Adrenal gland (tissue), 12 donors: ENCODE data around the gene LIPG. TPM values are rescaled to one million over a fixed set of nuclear protein-coding genes. Genes with fewer than 3 reads are reported as not detected.

Experiments used
- DNase-seq, 7 donors: peaks; one replicate each; pipeline ENCODE4 v3.0.0-alpha.2; 2019 to 2020
- H3K27ac ChIP-seq, 5 donors: fragments of 200-600 bp; sonication (generic) in 4 of 5; 1 replicate in 3 of 5; 2 replicates in 2 of 5; pipeline versions ENCODE4 v1.5.1 to v1.8.0; 2016 to 2020; ENCODE audit warnings: mild to moderate bottlenecking in 1 of 5
- H3K27me3 ChIP-seq: fragments of 200-600 bp; 2 replicates; pipeline ENCODE4 v1.8.0; 2021
- H3K36me3 ChIP-seq, 2 donors: fragments of 200-600 bp; replicated peaks in 1 of 2; 1 replicate in 1 of 2; 2 replicates in 1 of 2; pipeline versions ENCODE4 v1.5.1 to v1.8.0; 2018 to 2022
- H3K4me1 ChIP-seq, 2 donors: fragments of 200-600 bp; replicated peaks in 1 of 2; 1 replicate in 1 of 2; 2 replicates in 1 of 2; pipeline versions ENCODE4 v1.5.1 to v1.8.0; 2018 to 2021
- H3K4me3 ChIP-seq, 4 donors: fragments of 200-600 bp; sonication (generic) in 3 of 4; one replicate each; pipeline ENCODE4 v1.5.1; 2016 to 2018
- H3K9me3 ChIP-seq, 3 donors: fragments of 200-600 bp; sonication (generic) in 1 of 3; replicated peaks in 1 of 3; 1 replicate in 2 of 3; 2 replicates in 1 of 3; pipeline versions ENCODE4 v1.5.1 to v1.8.0; 2016 to 2021
- POLR2A ChIP-seq, 2 donors: fragments of 450-650 bp; IDR thresholded peaks; one replicate each; pipeline ENCODE4 v1.6.1; 2017; ENCODE audit warnings: antibody characterized with exemption in 2 of 2, mild to moderate bottlenecking in 2 of 2, moderate library complexity in 1 of 2
- WGBS, 4 donors: extraction: QIAGEN DNeasy Blood & Tissue Kit in 2 of 4; methylation state at CpG; one replicate each; pipeline versions ENCODE4 v1.1.5 to v1.1.7; 2013 to 2017; 5-methylcytosine and 5-hydroxymethylcytosine counted together
- intact Hi-C, 2 donors: fragments of 100-400 bp; cut with DNase I; formaldehyde crosslinking; loops; one replicate each; pipeline versions ENCODE4 v1.14.1 to v1.15.0; 2022 to 2023
- polyA plus RNA-seq, 3 donors: library from polyadenylated mRNA; stranded (reverse); fragments of 200-250 nt in 2 of 3; fragments of 350-450 nt in 1 of 3; fragmentation: Illumina TruSeq in 1 of 3; extraction: RNeasy Lipid Tissue Mini Kit (QIAGEN cat#74804) in 1 of 3; gene quantifications; one replicate each; pipeline ENCODE4 v1.2.3, GENCODE V29; 2013 to 2014
- total RNA-seq, 9 donors: library from RNA; depleted of rRNA in 4 of 9; stranded (reverse); fragments of >200 nt in 4 of 9; fragments of 120-200 nt in 1 of 9; fragmentation: NEBNext Ultra II Directional in 1 of 9; extraction: Animal tissue kit (Norgen Biotek cat#: 25700) in 1 of 9; gene quantifications; one replicate each; pipeline versions ENCODE4 v1.1.0 to v1.2.4, GENCODE V29; 2013 to 2023
- TF ChIP-seq, protein P1 (sequence below), 6 experiments: fragments of 450-650 bp in 4 of 6; fragments of 200-600 bp in 2 of 6; sonication (generic) in 1 of 6; IDR thresholded peaks; 1 replicate in 5 of 6; 2 replicates in 1 of 6; pipeline versions ENCODE4 v1.5.1 to v1.8.0; 2016 to 2021; ENCODE audit warnings: antibody characterized with exemption in 6 of 6, mild to moderate bottlenecking in 2 of 6, moderate library complexity in 1 of 6
- donor health status: healthy with polysubstance abuse.
- donor health status: Bipolar disorder and iron deficiency.
- donor health status: DM: yes; HTN: yes; CAD: no.
- donor health status: DM: no; HTN: no; CAD: no.
- donor health status: DM: no; HTN: no; CAD: no.
- donor health status: DM: yes; HTN: yes; CAD: no.

LIPG gene
- total and polyA plus RNA-seq, 12 donors = 0.16 to 2.8 (median 0.44) TPM; not detected in 1

DNA sequence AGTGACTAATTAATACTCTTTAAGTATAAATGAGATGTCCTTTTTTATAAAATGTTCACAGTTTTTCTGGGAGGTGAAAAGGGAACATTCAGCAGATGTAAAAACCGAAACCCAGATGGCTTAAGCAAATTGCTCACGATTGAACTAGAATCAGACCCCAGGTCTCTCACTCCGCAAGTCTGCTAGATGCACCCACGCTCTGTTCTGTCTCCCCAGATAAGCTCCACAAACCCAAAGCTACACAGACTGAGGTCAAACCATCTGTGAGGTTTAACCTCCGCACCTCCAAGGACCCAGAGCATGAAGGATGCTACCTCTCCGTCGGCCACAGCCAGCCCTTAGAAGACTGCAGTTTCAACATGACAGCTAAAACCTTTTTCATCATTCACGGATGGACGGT, 3.2 kb downstream of the LIPG start:
- Histone ChIP-seq H3K4me1 (peaks cover 0 to 19% of the 10 kb centered on the region in 2 donors), H3K27ac (no peak overlapping the region), H3K9me3 (no peaks in the 10 kb centered on the region), H3K36me3 (no peaks in the 10 kb centered on the region), H3K27me3 (peaks cover 26% of the 10 kb centered on the region), H3K4me3 (no peak overlapping the region)
- no peak for DNase-seq
- WGBS, 4 donors = 59 to 79% (median 67%) methylated on average over 9 of the region's 9 CpGs
- no peak for TF ChIP-seq POLR2A (IDR thresholded peaks at IDR 0.05)
- TF ChIP-seq, protein P1, sequence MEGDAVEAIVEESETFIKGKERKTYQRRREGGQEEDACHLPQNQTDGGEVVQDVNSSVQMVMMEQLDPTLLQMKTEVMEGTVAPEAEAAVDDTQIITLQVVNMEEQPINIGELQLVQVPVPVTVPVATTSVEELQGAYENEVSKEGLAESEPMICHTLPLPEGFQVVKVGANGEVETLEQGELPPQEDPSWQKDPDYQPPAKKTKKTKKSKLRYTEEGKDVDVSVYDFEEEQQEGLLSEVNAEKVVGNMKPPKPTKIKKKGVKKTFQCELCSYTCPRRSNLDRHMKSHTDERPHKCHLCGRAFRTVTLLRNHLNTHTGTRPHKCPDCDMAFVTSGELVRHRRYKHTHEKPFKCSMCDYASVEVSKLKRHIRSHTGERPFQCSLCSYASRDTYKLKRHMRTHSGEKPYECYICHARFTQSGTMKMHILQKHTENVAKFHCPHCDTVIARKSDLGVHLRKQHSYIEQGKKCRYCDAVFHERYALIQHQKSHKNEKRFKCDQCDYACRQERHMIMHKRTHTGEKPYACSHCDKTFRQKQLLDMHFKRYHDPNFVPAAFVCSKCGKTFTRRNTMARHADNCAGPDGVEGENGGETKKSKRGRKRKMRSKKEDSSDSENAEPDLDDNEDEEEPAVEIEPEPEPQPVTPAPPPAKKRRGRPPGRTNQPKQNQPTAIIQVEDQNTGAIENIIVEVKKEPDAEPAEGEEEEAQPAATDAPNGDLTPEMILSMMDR (IDR thresholded peaks at IDR 0.05) = no peak
- intact Hi-C loops = no loop called here

DNA sequence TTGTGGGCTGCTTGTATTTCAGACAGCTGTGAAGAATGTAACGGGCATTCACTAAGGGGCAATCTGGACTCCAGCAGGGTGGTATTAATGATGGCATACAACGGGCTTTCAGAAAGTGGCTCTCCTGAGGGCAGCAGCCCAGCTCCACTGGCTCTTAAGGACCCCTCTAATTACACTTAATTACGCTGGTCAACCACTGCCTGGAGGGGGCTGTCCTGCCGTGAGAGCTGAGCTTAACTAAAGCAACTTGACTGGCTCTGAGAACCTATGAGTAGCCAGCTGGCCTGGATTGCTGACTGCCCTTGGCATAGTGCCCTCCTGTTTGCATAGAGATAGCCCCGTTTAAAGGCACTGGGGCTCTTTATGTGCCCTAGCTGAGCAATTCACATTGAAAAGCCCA, 3.8 kb downstream of the LIPG start:
- intact Hi-C loops = no loop called here
- no peaks in the 10 kb centered on the region for H3K9me3 ChIP-seq
- TF ChIP-seq, protein P1 (IDR thresholded peaks at IDR 0.05) = no peak
- TF ChIP-seq POLR2A (IDR thresholded peaks at IDR 0.05) = no peak
- peaks cover 21% of the 10 kb centered on the region for H3K27me3 ChIP-seq
- no peak overlapping the region for H3K27ac ChIP-seq
- H3K4me1 ChIP-seq = peaks cover 0 to 17% of the 10 kb centered on the region in 2 donors
- WGBS, 4 donors = 49 to 53% (median 50%) methylated on average over 4 to 5 of the region's 5 CpGs
- H3K4me3 ChIP-seq = no peak overlapping the region
- H3K36me3 ChIP-seq = no peaks in the 10 kb centered on the region
- DNase-seq = peak in 6 of 7 donors; percentile 43 to 68 (median 50)

DNA sequence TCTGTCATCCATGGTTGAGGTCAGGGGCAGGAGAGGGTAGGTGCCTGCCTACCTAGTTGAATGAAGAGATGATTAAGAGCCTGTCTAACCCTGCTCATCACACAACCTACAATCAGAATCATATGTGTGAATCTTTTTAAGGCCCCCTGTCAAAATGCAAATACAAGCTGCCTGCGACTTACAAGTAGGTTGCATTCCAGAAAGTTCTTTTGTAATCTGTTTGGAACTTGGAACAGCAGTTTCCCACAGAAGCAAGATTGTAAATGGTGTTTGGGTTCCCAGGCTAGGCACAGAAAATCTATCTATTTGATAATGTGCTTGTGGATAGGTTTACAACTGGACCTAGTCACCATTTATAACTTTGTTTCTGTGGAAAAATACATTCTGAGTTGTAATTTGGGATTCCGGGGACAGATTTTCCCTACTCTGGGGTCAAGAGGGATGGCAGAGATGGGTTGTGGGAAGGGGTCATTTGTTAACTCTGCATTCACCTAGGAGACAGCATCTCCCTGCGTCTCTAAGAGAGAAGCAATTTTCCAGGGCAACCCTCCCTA, 4.4 kb downstream of the LIPG start:
- TF ChIP-seq, protein P1 (IDR thresholded peaks at IDR 0.05) = no peak
- TF ChIP-seq POLR2A (IDR thresholded peaks at IDR 0.05) = no peak
- H3K4me1 ChIP-seq = peaks cover 0 to 10% of the 10 kb centered on the region in 2 donors
- no peak overlapping the region for H3K27ac ChIP-seq
- peaks cover 15% of the 10 kb centered on the region for H3K27me3 ChIP-seq
- WGBS, 4 donors = 62 to 78% (median 75%) methylated on average over 3 of the region's 3 CpGs
- H3K36me3 ChIP-seq = no peaks in the 10 kb centered on the region
- DNase-seq = no peak
- no peaks in the 10 kb centered on the region for H3K9me3 ChIP-seq
- H3K4me3 ChIP-seq = no peak overlapping the region
- intact Hi-C loops = no loop called here

DNA sequence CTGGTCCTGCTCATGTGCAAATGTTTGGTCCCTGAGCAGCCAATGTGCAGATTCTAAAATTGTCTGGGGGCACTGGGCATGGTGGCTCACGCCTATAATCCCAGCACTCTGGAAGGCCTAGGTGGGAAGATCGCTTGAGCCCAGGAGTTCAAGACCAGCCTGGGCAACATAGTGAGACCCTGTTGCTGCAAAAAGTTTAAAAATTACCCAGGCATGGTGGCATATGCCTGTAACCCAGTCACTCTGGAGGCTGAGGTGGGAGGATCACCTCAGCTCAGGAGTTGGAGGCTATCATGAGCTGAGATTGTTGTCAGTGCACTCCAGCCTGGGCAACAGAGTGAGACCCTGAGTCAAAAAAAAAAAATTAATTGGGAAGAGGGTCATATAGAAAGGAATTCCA, 5.1 kb downstream of the LIPG start:
- Histone ChIP-seq H3K9me3 (no peaks in the 10 kb centered on the region), H3K36me3 (no peaks in the 10 kb centered on the region), H3K27me3 (peaks cover 8% of the 10 kb centered on the region), H3K4me3 (no peak overlapping the region), H3K4me1 (peaks cover 0 to 3% of the 10 kb centered on the region in 2 donors), H3K27ac (no peak overlapping the region)
- intact Hi-C loops = no loop called here
- TF ChIP-seq, protein P1 (IDR thresholded peaks at IDR 0.05) = no peak
- no peak for TF ChIP-seq POLR2A (IDR thresholded peaks at IDR 0.05)
- no peak for DNase-seq
- 44 to 95% (median 89%) methylated on average over 2 of the region's 2 CpGs for WGBS, 4 donors
